Right lobe of liver (tissue), 4 donors: ENCODE data around the gene EXOC4.

Source experiments
- CTCF ChIP-seq, 4 donors: fragments of 200-600 bp in 3 of 4; fragments of 450-650 bp in 1 of 4; IDR thresholded peaks; one replicate each; pipeline versions ENCODE4 v1.5.1 to v1.8.0; 2016 to 2022; ENCODE audit warnings: antibody characterized with exemption in 4 of 4, mild to moderate bottlenecking in 2 of 4
- POLR2A ChIP-seq: fragments of 450-650 bp; IDR thresholded peaks from one replicate; pipeline ENCODE4 v1.6.1; 2017; ENCODE audit warnings: antibody characterized with exemption, mild to moderate bottlenecking
- donor health status: DM: no; HTN: no; CAD: no.
- donor health status: DM: no; HTN: no; CAD: no.
- donor health status: DM: no; HTN: yes; CAD: no.

GRCh38 chr7:133330085-133330484, 77.2 kb downstream of the EXOC4 start:
- TF ChIP-seq CTCF (IDR thresholded peaks at IDR 0.05) = no peak
- no peak for TF ChIP-seq POLR2A
